Trophoblast cell (in vitro differentiated cells and primary cell): Measurements from ENCODE around the gene TIMP1.

Source experiments
- DNase-seq, 2 donors: peaks; one replicate each; pipeline ENCODE4 v3.0.0-alpha.2; 2016
- H2AFZ ChIP-seq: 2 replicates; pipeline ENCODE4 v1.6.1; 2013; ENCODE audit warnings: low read length, moderate library complexity, mild to moderate bottlenecking; ENCODE audit not compliant: insufficient read depth, poor library complexity
- H2AK5ac ChIP-seq: 2 replicates; pipeline ENCODE4 v1.6.1; 2013; ENCODE audit warnings: mild to moderate bottlenecking, low read length
- H2BK120ac ChIP-seq: 2 replicates; pipeline ENCODE4 v1.6.1; 2013; ENCODE audit warnings: low read length, mild to moderate bottlenecking, moderate library complexity; ENCODE audit not compliant: insufficient read depth, poor library complexity
- H2BK12ac ChIP-seq: 2 replicates; pipeline ENCODE4 v1.6.1; 2013; ENCODE audit warnings: mild to moderate bottlenecking, low read length, moderate library complexity
- H2BK5ac ChIP-seq: 2 replicates; pipeline ENCODE4 v1.6.1; 2013; ENCODE audit warnings: low read length, low read depth, moderate library complexity, mild to moderate bottlenecking; ENCODE audit not compliant: poor library complexity
- H3K14ac ChIP-seq: 2 replicates; pipeline ENCODE4 v1.6.1; 2013; ENCODE audit warnings: mild to moderate bottlenecking, low read length
- H3K18ac ChIP-seq: 2 replicates; pipeline ENCODE4 v1.6.1; 2013; ENCODE audit warnings: mild to moderate bottlenecking, low read length
- H3K23ac ChIP-seq: 2 replicates; pipeline ENCODE4 v1.6.1; 2013; ENCODE audit warnings: low read length
- H3K27ac ChIP-seq: 2 replicates; pipeline ENCODE4 v1.5.1; 2013; ENCODE audit warnings: low read depth, mild to moderate bottlenecking, inconsistent platforms, low read length, moderate library complexity
- H3K27me3 ChIP-seq: 2 replicates; pipeline ENCODE4 v1.6.1; 2013; ENCODE audit warnings: inconsistent platforms, mild to moderate bottlenecking, low read length, moderate library complexity; ENCODE audit not compliant: insufficient read depth
- H3K36me3 ChIP-seq, 2 experiments: 1 replicate in 1 of 2; 2 replicates in 1 of 2; pipeline ENCODE4 v1.6.1; 2013; ENCODE audit warnings: low read length in 2 of 2, mild to moderate bottlenecking in 2 of 2, moderate library complexity in 1 of 2; ENCODE audit not compliant: insufficient read depth in 2 of 2, control insufficient read depth in 1 of 2
- H3K4ac ChIP-seq: 2 replicates; pipeline ENCODE4 v1.6.1; 2013; ENCODE audit warnings: low read depth, mild to moderate bottlenecking, low read length, moderate library complexity
- H3K4me1 ChIP-seq, 2 experiments: 1 replicate in 1 of 2; 2 replicates in 1 of 2; pipeline ENCODE4 v1.6.1; 2013; ENCODE audit warnings: low read length in 2 of 2, mild to moderate bottlenecking in 2 of 2, moderate library complexity in 1 of 2; ENCODE audit not compliant: insufficient read depth in 2 of 2, control insufficient read depth in 1 of 2
- H3K4me2 ChIP-seq: 2 replicates; pipeline ENCODE4 v1.6.1; 2013; ENCODE audit warnings: inconsistent platforms, mild to moderate bottlenecking, low read length, moderate library complexity
- H3K4me3 ChIP-seq: 2 replicates; pipeline ENCODE4 v1.5.1; 2013; ENCODE audit warnings: mild to moderate bottlenecking, low read depth, low read length, inconsistent platforms
- H3K79me1 ChIP-seq: one replicate; pipeline ENCODE4 v1.6.1; 2013; ENCODE audit warnings: low read length
- H3K79me2 ChIP-seq: 2 replicates; pipeline ENCODE4 v1.6.1; 2013; ENCODE audit warnings: low read length, mild to moderate bottlenecking; ENCODE audit not compliant: control insufficient read depth, insufficient read depth, poor library complexity
- H3K9ac ChIP-seq: 2 replicates; pipeline ENCODE4 v1.6.1; 2013; ENCODE audit warnings: mild to moderate bottlenecking, low read length
- H3K9me3 ChIP-seq: 2 replicates; pipeline ENCODE4 v1.6.1; 2013; ENCODE audit warnings: low read depth, mild to moderate bottlenecking, control low read depth, inconsistent platforms, low read length; ENCODE audit not compliant: insufficient read depth
- H4K12ac ChIP-seq: 2 replicates; pipeline ENCODE4 v1.6.1; 2013; ENCODE audit warnings: low read depth, mild to moderate bottlenecking, low read length, moderate library complexity
- H4K8ac ChIP-seq: 2 replicates; pipeline ENCODE4 v1.6.1; 2013; ENCODE audit warnings: low read depth, mild to moderate bottlenecking, low read length, moderate library complexity
- H4K91ac ChIP-seq: one replicate; pipeline ENCODE4 v1.6.1; 2013; ENCODE audit warnings: low read depth, mild to moderate bottlenecking, low read length, moderate library complexity
- WGBS: extraction: QIAGEN DNeasy Blood & Tissue Kit; methylation state at CpG from one replicate; pipeline ENCODE4 v1.1.7; 2013; ENCODE audit warnings: missing lambda C conversion rate; ENCODE audit not compliant: insufficient read length, insufficient coverage; ENCODE audit errors: extremely low coverage; 5-methylcytosine and 5-hydroxymethylcytosine counted together

The TIMP1 gene

GRCh38 chrX:47608130-47608810 lies 26.0 kb downstream of the TIMP1 start:
- Histone ChIP-seq H3K27ac (no peak overlapping the region), H3K9me3 (no peaks in the 10 kb centered on the region), H3K23ac (no peak overlapping the region), H3K14ac (no peak overlapping the region), H3K4me1 (peaks cover 6 to 7% of the 10 kb centered on the region in 2 experiments), H3K4ac (no peak overlapping the region), H3K4me2 (no peak overlapping the region), H4K91ac (no peak overlapping the region), H3K36me3 (no peaks in the 10 kb centered on the region), H2AFZ (no peak overlapping the region), H4K12ac (no peak overlapping the region), H2BK5ac (no peak overlapping the region), H3K27me3 (no peaks in the 10 kb centered on the region), H3K9ac (no peak overlapping the region), H2AK5ac (no peak overlapping the region), H3K79me1 (peaks cover 2% of the 10 kb centered on the region), H3K4me3 (no peak overlapping the region), H2BK120ac (no peak overlapping the region), H3K79me2 (no peaks in the 10 kb centered on the region), H2BK12ac (no peak overlapping the region), H4K8ac (no peak overlapping the region), H3K18ac (no peak overlapping the region)
- WGBS = no CpG with 5 or more reads among the region's 9 CpGs
- DNase-seq = no peak

DNA sequence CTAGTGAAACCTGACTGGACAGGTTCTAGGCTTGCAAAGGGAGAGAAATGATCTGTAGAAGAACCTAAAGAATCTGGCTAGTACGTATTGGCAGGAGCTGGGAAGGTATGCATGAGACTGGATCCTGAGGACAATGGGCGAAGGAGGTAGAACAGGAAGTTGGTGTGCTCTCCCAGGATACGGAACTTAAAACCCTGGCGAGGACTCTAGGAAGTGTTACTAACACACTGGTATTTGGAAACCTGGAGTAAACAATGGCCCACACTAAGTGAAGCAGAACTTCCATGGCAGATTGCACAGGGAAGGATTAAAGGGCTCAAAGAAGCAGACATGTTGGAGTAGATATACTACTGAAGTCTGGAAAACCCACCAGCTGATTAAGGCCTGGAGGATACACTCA lies 28.3 kb downstream of the TIMP1 start:
- no peak overlapping the region for H3K4me2 ChIP-seq

GRCh38 chrX:47611489-47611888 lies 29.3 kb downstream of the TIMP1 start:
- no peak overlapping the region for H2BK5ac ChIP-seq
- no peak overlapping the region for H3K4ac ChIP-seq
- no peak overlapping the region for H3K18ac ChIP-seq
- peaks cover 2% of the 10 kb centered on the region for H3K79me1 ChIP-seq
- H4K91ac ChIP-seq = no peak overlapping the region
- H2AFZ ChIP-seq = no peak overlapping the region
- H4K8ac ChIP-seq = no peak overlapping the region
- H3K9ac ChIP-seq = no peak overlapping the region
- no peak for DNase-seq
- H3K9me3 ChIP-seq = no peaks in the 10 kb centered on the region
- no peak overlapping the region for H3K14ac ChIP-seq
- H2BK120ac ChIP-seq = no peak overlapping the region
- H3K4me1 ChIP-seq = peaks cover 6 to 7% of the 10 kb centered on the region in 2 experiments
- no peak overlapping the region for H3K4me3 ChIP-seq
- H2AK5ac ChIP-seq = no peak overlapping the region
- WGBS = no CpG with 5 or more reads among the region's 2 CpGs
- no peak overlapping the region for H2BK12ac ChIP-seq
- no peak overlapping the region for H3K23ac ChIP-seq
- H3K27ac ChIP-seq = no peak overlapping the region
- H3K27me3 ChIP-seq = no peaks in the 10 kb centered on the region
- H3K4me2 ChIP-seq = no peak overlapping the region
- no peaks in the 10 kb centered on the region for H3K36me3 ChIP-seq
- no peak overlapping the region for H4K12ac ChIP-seq
- H3K79me2 ChIP-seq = no peaks in the 10 kb centered on the region

More for the DNA sequence above, 28.3 kb downstream of the TIMP1 start:
- Histone ChIP-seq H3K4me1 (peaks cover 6 to 7% of the 10 kb centered on the region in 2 experiments), H4K91ac (no peak overlapping the region), H3K27ac (no peak overlapping the region), H3K23ac (no peak overlapping the region), H3K36me3 (no peaks in the 10 kb centered on the region), H2AFZ (no peak overlapping the region), H3K27me3 (no peaks in the 10 kb centered on the region), H2BK120ac (no peak overlapping the region), H4K8ac (no peak overlapping the region), H2BK5ac (no peak overlapping the region), H3K4ac (no peak overlapping the region), H3K4me3 (no peak overlapping the region), H3K79me1 (peaks cover 2% of the 10 kb centered on the region), H2BK12ac (no peak overlapping the region), H4K12ac (no peak overlapping the region), H3K18ac (no peak overlapping the region), H3K14ac (no peak overlapping the region), H3K79me2 (no peaks in the 10 kb centered on the region), H3K9me3 (no peaks in the 10 kb centered on the region), H2AK5ac (no peak overlapping the region), H3K9ac (no peak overlapping the region)
- DNase-seq = no peak
- no CpG with 5 or more reads among the region's 4 CpGs for WGBS

DNA sequence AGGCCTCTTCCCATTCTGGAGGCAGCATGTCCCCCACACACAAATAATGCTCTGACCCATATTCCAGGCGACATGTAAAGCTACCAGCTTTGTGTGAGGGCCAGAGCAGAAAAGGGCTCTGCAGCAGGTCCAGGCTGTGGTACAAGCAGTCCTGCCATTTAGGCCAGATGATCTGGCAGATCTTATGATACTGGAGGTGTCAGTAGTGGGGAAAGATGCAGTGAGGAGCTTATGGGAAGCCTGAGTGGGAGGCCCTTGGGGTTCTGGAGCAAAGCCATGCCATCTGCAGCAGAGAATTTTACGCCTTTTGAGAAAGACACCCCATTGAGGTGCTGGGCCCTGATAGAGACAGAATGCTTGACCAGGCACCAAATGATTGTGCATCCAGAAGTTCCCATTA lies 29.7 kb downstream of the TIMP1 start:
- WGBS = no CpG with 5 or more reads among the region's 2 CpGs
- no peak overlapping the region for H4K91ac ChIP-seq
- no peak for DNase-seq
- no peaks in the 10 kb centered on the region for H3K27me3 ChIP-seq
- H3K23ac ChIP-seq = no peak overlapping the region
- no peak overlapping the region for H3K4me3 ChIP-seq
- no peak overlapping the region for H2AFZ ChIP-seq
- no peak overlapping the region for H2BK120ac ChIP-seq
- no peak overlapping the region for H3K14ac ChIP-seq
- H3K79me1 ChIP-seq = no peaks in the 10 kb centered on the region
- H3K27ac ChIP-seq = no peak overlapping the region
- H3K4me1 ChIP-seq = peaks cover 3 to 4% of the 10 kb centered on the region in 2 experiments
- H3K4me2 ChIP-seq = no peak overlapping the region
- no peaks in the 10 kb centered on the region for H3K9me3 ChIP-seq
- no peaks in the 10 kb centered on the region for H3K79me2 ChIP-seq
- no peak overlapping the region for H3K4ac ChIP-seq
- H4K12ac ChIP-seq = no peak overlapping the region
- no peak overlapping the region for H3K9ac ChIP-seq
- no peak overlapping the region for H2AK5ac ChIP-seq
- no peak overlapping the region for H4K8ac ChIP-seq
- H2BK12ac ChIP-seq = no peak overlapping the region
- H3K36me3 ChIP-seq = no peaks in the 10 kb centered on the region
- no peak overlapping the region for H3K18ac ChIP-seq
- H2BK5ac ChIP-seq = no peak overlapping the region
